ENCODE data around the gene DLG2.

DLG2 gene

DNA sequence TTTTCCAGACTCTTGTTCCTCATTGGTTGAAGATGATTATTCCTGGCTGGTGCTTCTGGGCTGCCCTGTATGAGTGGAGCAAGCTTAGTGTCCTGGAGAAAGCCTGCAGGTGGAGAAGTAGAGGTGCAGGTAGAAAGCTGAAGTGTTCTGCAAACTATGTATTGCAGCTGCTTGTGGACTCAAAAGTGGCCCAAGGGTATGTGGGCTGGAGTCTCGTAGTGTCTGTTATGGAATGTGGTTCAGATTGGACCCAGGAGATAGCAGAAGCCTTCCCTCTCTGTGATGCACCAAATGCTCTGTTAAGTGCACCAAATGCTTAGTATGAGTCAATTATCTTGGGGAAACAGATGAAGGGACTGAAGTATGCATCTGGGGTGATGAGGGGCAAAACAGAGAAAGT, 2218.2 kb downstream of the DLG2 start:
- no peak for DNase-seq (ENCODE audit: low read depth in 2 of 2)
- no peak for TF ChIP-seq CTCF (IDR thresholded peaks at IDR 0.05; ENCODE audit: low read depth, low read length)
- H3K4me3 ChIP-seq (replicated peaks in 1 of 2; ENCODE audit: low read depth in 2 of 2, low read length in 2 of 2), result no peak overlapping the region
